ENCODE measurements around the gene AGAP3. TPM values are rescaled to one million over a fixed set of nuclear protein-coding genes. Genes with fewer than 3 reads are reported as not detected.

Gene AGAP3
- total RNA-seq, 1 donor from 2014 or later, result 156 TPM

DNA sequence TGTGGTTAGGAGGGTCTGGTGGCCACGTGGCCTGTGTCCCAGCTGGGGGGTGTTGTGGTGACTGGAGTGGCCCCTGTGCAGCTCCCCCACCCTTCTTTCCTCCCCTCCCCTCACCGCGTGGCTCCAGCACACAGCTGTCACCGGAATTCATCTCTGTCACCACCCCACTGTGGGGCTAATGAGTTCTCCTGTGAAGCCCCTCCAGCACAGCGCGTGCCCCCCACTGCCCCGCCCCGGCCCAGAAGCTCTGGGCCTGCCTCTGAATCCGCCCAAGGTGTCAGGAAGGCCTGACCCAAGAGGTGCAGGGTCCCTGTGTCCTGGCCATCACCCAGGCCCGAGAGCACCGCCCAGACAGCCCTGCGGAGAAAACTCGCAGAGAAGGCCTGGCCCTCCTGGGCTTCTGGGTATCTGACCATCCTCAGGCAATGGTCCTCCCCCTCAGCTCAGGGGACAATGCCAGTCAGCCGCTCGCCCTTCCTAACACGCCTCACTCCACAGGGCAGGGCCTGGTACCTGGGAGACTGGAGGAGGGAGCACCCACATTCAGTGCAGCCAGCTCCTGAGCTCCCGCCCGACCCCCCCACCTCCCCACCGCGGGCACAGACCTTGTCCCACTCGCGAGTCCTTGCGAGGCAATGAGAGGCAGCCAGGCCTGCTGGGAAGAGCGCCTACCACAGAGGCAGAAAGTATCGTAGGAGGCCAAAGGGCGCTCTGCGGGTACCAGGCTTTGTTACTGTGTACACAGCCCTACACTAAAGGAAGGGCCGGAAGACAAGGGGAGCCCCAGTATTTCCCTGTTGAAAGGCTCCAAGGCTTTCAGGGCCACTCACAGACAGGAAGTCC, 43.1 kb downstream of the AGAP3 start:
- H3K4me3 ChIP-seq (ENCODE audit: insufficient read depth, low read depth, low read length), result no peak overlapping the region
- H2AFZ ChIP-seq (ENCODE audit: low read depth, low read length), result no peak overlapping the region
- Mint-ChIP-seq H3K36me3 (ENCODE audit: low read depth, unreplicated experiment) (peaks cover 16% of the 10 kb centered on the region), H3K9me3 (ENCODE audit: unreplicated experiment) (no peaks in the 10 kb centered on the region), H3K27me3 (ENCODE audit: low read depth, unreplicated experiment) (no peaks in the 10 kb centered on the region), H3K4me3 (ENCODE audit: unreplicated experiment) (no peak overlapping the region), H3K27ac (ENCODE audit: unreplicated experiment) (no peak overlapping the region), H3K4me1 (ENCODE audit: low read depth, unreplicated experiment) (peaks cover 10% of the 10 kb centered on the region)
- peaks cover 7% of the 10 kb centered on the region for H3K4me1 ChIP-seq (ENCODE audit: insufficient read depth, low read length)
- H3K27me3 ChIP-seq (ENCODE audit: insufficient read depth, low read length), result no peaks in the 10 kb centered on the region
- DNase-seq (ENCODE audit: low read depth), result no peak
- peaks cover 63% of the 10 kb centered on the region for H4K20me1 ChIP-seq (ENCODE audit: insufficient read depth, low read length)
- TF ChIP-seq, protein P1, sequence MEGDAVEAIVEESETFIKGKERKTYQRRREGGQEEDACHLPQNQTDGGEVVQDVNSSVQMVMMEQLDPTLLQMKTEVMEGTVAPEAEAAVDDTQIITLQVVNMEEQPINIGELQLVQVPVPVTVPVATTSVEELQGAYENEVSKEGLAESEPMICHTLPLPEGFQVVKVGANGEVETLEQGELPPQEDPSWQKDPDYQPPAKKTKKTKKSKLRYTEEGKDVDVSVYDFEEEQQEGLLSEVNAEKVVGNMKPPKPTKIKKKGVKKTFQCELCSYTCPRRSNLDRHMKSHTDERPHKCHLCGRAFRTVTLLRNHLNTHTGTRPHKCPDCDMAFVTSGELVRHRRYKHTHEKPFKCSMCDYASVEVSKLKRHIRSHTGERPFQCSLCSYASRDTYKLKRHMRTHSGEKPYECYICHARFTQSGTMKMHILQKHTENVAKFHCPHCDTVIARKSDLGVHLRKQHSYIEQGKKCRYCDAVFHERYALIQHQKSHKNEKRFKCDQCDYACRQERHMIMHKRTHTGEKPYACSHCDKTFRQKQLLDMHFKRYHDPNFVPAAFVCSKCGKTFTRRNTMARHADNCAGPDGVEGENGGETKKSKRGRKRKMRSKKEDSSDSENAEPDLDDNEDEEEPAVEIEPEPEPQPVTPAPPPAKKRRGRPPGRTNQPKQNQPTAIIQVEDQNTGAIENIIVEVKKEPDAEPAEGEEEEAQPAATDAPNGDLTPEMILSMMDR (IDR thresholded peaks at IDR 0.05; ENCODE audit: insufficient read depth, low read depth, low read length), result no peak
- TF ChIP-seq EZH2 (IDR thresholded peaks at IDR 0.05; ENCODE audit: insufficient read depth, low read length), result no peak
- no peaks in the 10 kb centered on the region for H3K9me3 ChIP-seq (ENCODE audit: insufficient read depth, low read depth, low read length)
- H3K79me2 ChIP-seq (ENCODE audit: insufficient read depth, low read length), result no peaks in the 10 kb centered on the region
- no peak overlapping the region for H3K27ac ChIP-seq (ENCODE audit: low read depth, low read length)
- H3K4me2 ChIP-seq (ENCODE audit: low read length), result no peak overlapping the region
- peaks cover 12% of the 10 kb centered on the region for H3K36me3 ChIP-seq (ENCODE audit: insufficient read depth, low read length)
- no peak for FAIRE-seq
- no peak overlapping the region for H3K9ac ChIP-seq (ENCODE audit: low read length)

DNA sequence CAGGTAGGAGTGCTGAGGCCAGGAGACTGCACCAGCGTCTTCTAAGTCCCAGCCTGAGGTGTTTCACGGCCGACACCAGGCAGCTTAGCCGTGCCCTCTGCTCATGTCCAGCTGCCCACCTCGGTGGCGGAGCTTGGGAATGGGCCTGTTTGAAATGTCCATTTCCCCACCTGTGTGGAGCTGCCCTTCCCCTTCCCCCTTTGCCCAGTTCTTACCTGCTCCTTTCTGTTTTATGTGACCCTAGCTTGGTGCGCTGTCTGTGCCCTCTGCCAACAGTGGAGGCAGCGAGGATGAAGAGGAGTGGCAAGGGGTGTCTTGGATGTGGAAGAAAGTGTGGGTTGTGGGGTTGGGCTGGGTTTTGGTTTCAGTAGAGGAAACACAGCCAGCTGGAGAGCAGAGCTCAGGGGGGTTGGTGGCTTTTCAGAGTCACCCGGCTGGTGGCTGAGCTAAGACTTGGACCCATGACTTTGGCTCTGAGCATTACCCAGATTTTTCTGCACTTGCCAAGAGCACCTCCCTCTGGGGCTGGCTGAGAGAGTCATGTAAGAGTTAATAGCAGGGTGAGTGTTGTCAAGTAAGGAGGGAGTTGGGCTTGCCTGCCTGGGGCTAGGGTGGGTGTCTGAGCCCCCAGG, 43.8 kb downstream of the AGAP3 start:
- Mint-ChIP-seq H3K4me1 (ENCODE audit: low read depth, unreplicated experiment) (peaks cover 10% of the 10 kb centered on the region), H3K4me3 (ENCODE audit: unreplicated experiment) (no peak overlapping the region), H3K27me3 (ENCODE audit: low read depth, unreplicated experiment) (no peaks in the 10 kb centered on the region), H3K27ac (ENCODE audit: unreplicated experiment) (no peak overlapping the region), H3K36me3 (ENCODE audit: low read depth, unreplicated experiment) (peaks cover 22% of the 10 kb centered on the region), H3K9me3 (ENCODE audit: unreplicated experiment) (no peaks in the 10 kb centered on the region)
- H3K4me2 ChIP-seq (ENCODE audit: low read length), result no peak overlapping the region
- no peak overlapping the region for H3K4me3 ChIP-seq (ENCODE audit: insufficient read depth, low read depth, low read length)
- peaks cover 57% of the 10 kb centered on the region for H4K20me1 ChIP-seq (ENCODE audit: insufficient read depth, low read length)
- peaks cover 5% of the 10 kb centered on the region for H3K36me3 ChIP-seq (ENCODE audit: insufficient read depth, low read length)
- H3K27me3 ChIP-seq (ENCODE audit: insufficient read depth, low read length), result no peaks in the 10 kb centered on the region
- FAIRE-seq, result no peak
- no peak overlapping the region for H3K9ac ChIP-seq (ENCODE audit: low read length)
- no peak for DNase-seq (ENCODE audit: low read depth)
- peaks cover 7% of the 10 kb centered on the region for H3K4me1 ChIP-seq (ENCODE audit: insufficient read depth, low read length)
- no peaks in the 10 kb centered on the region for H3K79me2 ChIP-seq (ENCODE audit: insufficient read depth, low read length)
- no peaks in the 10 kb centered on the region for H3K9me3 ChIP-seq (ENCODE audit: insufficient read depth, low read depth, low read length)
- TF ChIP-seq, protein P1 (IDR thresholded peaks at IDR 0.05; ENCODE audit: insufficient read depth, low read depth, low read length), result no peak
- no peak for TF ChIP-seq EZH2 (IDR thresholded peaks at IDR 0.05; ENCODE audit: insufficient read depth, low read length)
- no peak overlapping the region for H3K27ac ChIP-seq (ENCODE audit: low read depth, low read length)
- H2AFZ ChIP-seq (ENCODE audit: low read depth, low read length), result no peak overlapping the region

All from astrocyte (in vitro differentiated cells and primary cell).